HepG2 (cell line): ENCODE measurements around the gene C16orf95.

Source experiments
- CTCF ChIP-seq: sonication (generic); formaldehyde crosslinking; IDR thresholded peaks from 2 replicates; pipeline ENCODE4 v1.5.0; 2020; ENCODE audit warnings: mild to moderate bottlenecking, missing genetic modification reagents, moderate library complexity
- MIER2 ChIP-seq: IDR thresholded peaks from 2 replicates; pipeline ENCODE4 v1.6.1; 2016; ENCODE audit warnings: missing biosample characterization, missing genetic modification reagents
- NFE2L1 ChIP-seq: sonication (generic); formaldehyde crosslinking; IDR thresholded peaks from 2 replicates; pipeline ENCODE4 v1.4.0; 2020; ENCODE audit warnings: missing genetic modification reagents, mild to moderate bottlenecking, borderline replicate concordance
- REST ChIP-seq, 2 experiments: IDR thresholded peaks; 2 replicates each; pipeline ENCODE4 v1.6.1; 2011 to 2012; ENCODE audit warnings: low read length in 2 of 2, borderline replicate concordance in 1 of 2, low read depth in 1 of 2, mild to moderate bottlenecking in 1 of 2, moderate library complexity in 1 of 2
- ZNF234 ChIP-seq: sonication (generic); formaldehyde crosslinking; conservative IDR thresholded peaks from 2 replicates; pipeline ENCODE4 v1.5.1; 2020; ENCODE audit warnings: mild to moderate bottlenecking, missing genetic modification reagents
- TF ChIP-seq, protein P1 (sequence below): sonication (generic); formaldehyde crosslinking; IDR thresholded peaks from 2 replicates; pipeline ENCODE4 v1.4.0; 2020; ENCODE audit warnings: missing genetic modification reagents

DNA sequence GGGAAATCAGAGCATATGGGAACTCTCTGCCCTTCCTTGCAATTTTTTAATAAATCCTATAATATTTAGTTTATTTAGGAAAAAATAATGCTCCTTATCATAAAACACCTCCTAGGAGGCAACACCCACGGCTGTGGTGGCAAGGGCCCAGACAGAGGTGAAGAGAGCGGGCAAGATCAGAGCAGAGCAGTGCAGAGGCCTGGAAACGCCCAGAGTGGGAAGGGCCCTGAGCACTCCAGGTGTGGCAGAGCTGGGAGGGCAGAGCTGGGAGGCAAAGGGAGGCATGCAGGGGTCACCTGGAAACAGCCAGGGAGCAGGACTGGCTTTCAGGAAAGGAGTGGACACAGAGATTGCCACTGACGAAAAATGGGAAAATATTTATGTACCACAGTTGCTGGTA, 49.1 kb upstream of the C16orf95 start:
- TF ChIP-seq REST (IDR thresholded peaks at IDR 0.05; ENCODE audit: borderline replicate concordance in 1 of 2, low read depth in 1 of 2, low read length in 2 of 2), result no peak
- TF ChIP-seq ZNF234 (CRISPR knock-in tag), result no peak
- TF ChIP-seq, protein P1, sequence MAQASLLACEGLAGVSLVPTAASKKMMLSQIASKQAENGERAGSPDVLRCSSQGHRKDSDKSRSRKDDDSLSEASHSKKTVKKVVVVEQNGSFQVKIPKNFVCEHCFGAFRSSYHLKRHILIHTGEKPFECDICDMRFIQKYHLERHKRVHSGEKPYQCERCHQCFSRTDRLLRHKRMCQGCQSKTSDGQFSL (CRISPR knock-in tag), result no peak
- no peak for TF ChIP-seq CTCF
- TF ChIP-seq NFE2L1 (CRISPR knock-in tag), result no peak
- TF ChIP-seq MIER2 (CRISPR knock-in tag), result no peak
